ES-I3 (cell line): Measurements from ENCODE around the gene PPP4R4.
"Not testable (repeated sequence)": the region's sequence is repeated elsewhere in the genome, so short reads cannot be mapped to it uniquely, and the experiment has no call there.

Experiments used
- H3K36me3 ChIP-seq: 2 replicates; pipeline ENCODE4 v1.6.1; 2013; ENCODE audit warnings: mild to moderate bottlenecking, low read length, control low read depth, moderate library complexity; ENCODE audit not compliant: insufficient read depth
- H3K4me1 ChIP-seq: 2 replicates; pipeline ENCODE4 v1.6.1; 2013; ENCODE audit warnings: mild to moderate bottlenecking, control low read depth, low read length; ENCODE audit not compliant: insufficient read depth
- H3K9ac ChIP-seq: 2 replicates; pipeline ENCODE4 v1.6.1; 2013; ENCODE audit warnings: low read depth, mild to moderate bottlenecking, low read length, moderate library complexity
- H3K9me3 ChIP-seq: 2 replicates; pipeline ENCODE4 v1.6.1; 2013; ENCODE audit warnings: mild to moderate bottlenecking, low read length, moderate library complexity; ENCODE audit not compliant: control insufficient read depth, insufficient read depth

PPP4R4 gene

GRCh38 chr14:94285158-94285557 is 111.0 kb downstream of the PPP4R4 start:
- H3K9ac ChIP-seq = no peak overlapping the region
- H3K36me3 ChIP-seq = no peaks in the 10 kb centered on the region
- no peaks in the 10 kb centered on the region for H3K9me3 ChIP-seq
- H3K4me1 ChIP-seq = peaks cover 4% of the 10 kb centered on the region; the same call in 1 of the 2 replicates

- H3K4me1 ChIP-seq = peaks cover 4% of the 10 kb centered on the region; the same call in 1 of the 2 replicates
- no peak overlapping the region for H3K9ac ChIP-seq
- no peaks in the 10 kb centered on the region for H3K36me3 ChIP-seq
- no peaks in the 10 kb centered on the region for H3K9me3 ChIP-seq
These were observed 114.7 kb downstream of the PPP4R4 start for GRCh38 chr14:94288610-94289465.

GRCh38 chr14:94290197-94290596 is 116.1 kb downstream of the PPP4R4 start:
- Histone ChIP-seq H3K9me3 (no peaks in the 10 kb centered on the region), H3K9ac (no peak overlapping the region), H3K36me3 (no peaks in the 10 kb centered on the region), H3K4me1 (peaks cover 4% of the 10 kb centered on the region; the same call in 1 of the 2 replicates)

- Histone ChIP-seq H3K9ac (no peak overlapping the region), H3K36me3 (no peaks in the 10 kb centered on the region), H3K9me3 (no peaks in the 10 kb centered on the region), H3K4me1 (peaks cover 4% of the 10 kb centered on the region; the same call in 1 of the 2 replicates)
These were observed 117.2 kb downstream of the PPP4R4 start for GRCh38 chr14:94291159-94291905.

GRCh38 chr14:94291906-94292525 is 117.9 kb downstream of the PPP4R4 start:
- Histone ChIP-seq H3K36me3 (no peaks in the 10 kb centered on the region), H3K9ac (no peak overlapping the region), H3K9me3 (no peaks in the 10 kb centered on the region), H3K4me1 (peaks cover 4% of the 10 kb centered on the region; the same call in 1 of the 2 replicates)

GRCh38 chr14:94292526-94292871 is 118.4 kb downstream of the PPP4R4 start:
- peaks cover 4% of the 10 kb centered on the region; the same call in 1 of the 2 replicates for H3K4me1 ChIP-seq
- no peaks in the 10 kb centered on the region for H3K36me3 ChIP-seq
- no peak overlapping the region for H3K9ac ChIP-seq
- H3K9me3 ChIP-seq = no peaks in the 10 kb centered on the region

GRCh38 chr14:94292872-94293577 is 118.9 kb downstream of the PPP4R4 start, which contains the start of gene SERPINA10:
Gene SERPINA10 (minus strand): TSS chr14:94293268. CDS start chr14:94290593, 2,675 bp downstream.
- no peaks in the 10 kb centered on the region for H3K36me3 ChIP-seq
- H3K9me3 ChIP-seq = no peaks in the 10 kb centered on the region
- peaks cover 4% of the 10 kb centered on the region; the same call in 1 of the 2 replicates for H3K4me1 ChIP-seq
- H3K9ac ChIP-seq = no peak within 1 kb of the TSS

GRCh38 chr14:94293578-94293924 is 119.4 kb downstream of the PPP4R4 start:
- Histone ChIP-seq H3K9me3 (no peaks in the 10 kb centered on the region), H3K4me1 (peaks cover 4% of the 10 kb centered on the region; the same call in 1 of the 2 replicates), H3K36me3 (no peaks in the 10 kb centered on the region), H3K9ac (no peak overlapping the region)

- H3K9me3 ChIP-seq = no peaks in the 10 kb centered on the region
- H3K9ac ChIP-seq = no peak overlapping the region
- H3K4me1 ChIP-seq = no peaks in the 10 kb centered on the region
- no peaks in the 10 kb centered on the region for H3K36me3 ChIP-seq
These were observed 121.4 kb downstream of the PPP4R4 start for GRCh38 chr14:94295360-94296180.

GRCh38 chr14:94296181-94296545 is 122.0 kb downstream of the PPP4R4 start:
- not testable (repeated sequence) for H3K36me3 ChIP-seq, H3K9ac ChIP-seq, H3K9me3 ChIP-seq, H3K4me1 ChIP-seq

GRCh38 chr14:94298130-94298529 is 124.0 kb downstream of the PPP4R4 start:
- no peaks in the 10 kb centered on the region for H3K9me3 ChIP-seq
- no peaks in the 10 kb centered on the region for H3K36me3 ChIP-seq
- no peaks in the 10 kb centered on the region for H3K4me1 ChIP-seq
- no peak overlapping the region for H3K9ac ChIP-seq

- H3K4me1 ChIP-seq = no peaks in the 10 kb centered on the region
- H3K9ac ChIP-seq = no peak overlapping the region
- no peaks in the 10 kb centered on the region for H3K36me3 ChIP-seq
- no peaks in the 10 kb centered on the region for H3K9me3 ChIP-seq
These were observed 129.0 kb downstream of the PPP4R4 start for GRCh38 chr14:94303111-94303510.

GRCh38 chr14:94304243-94304642 is 130.1 kb downstream of the PPP4R4 start:
- Histone ChIP-seq H3K4me1 (no peaks in the 10 kb centered on the region), H3K9me3 (no peaks in the 10 kb centered on the region), H3K9ac (no peak overlapping the region), H3K36me3 (no peaks in the 10 kb centered on the region)
